Measurements from ENCODE around the gene KCP. TPM values are rescaled to one million over a fixed set of nuclear protein-coding genes. Genes with fewer than 3 reads are reported as not detected.

Gene KCP
- total and polyA plus RNA-seq, 3 experiments from 2014 or later: 0.84 to 1.1 TPM; not detected in 1

- Histone ChIP-seq H3K4me1 (ENCODE audit: insufficient read depth, low read length) (no peaks in the 10 kb centered on the region), H3K36me3 (ENCODE audit: insufficient read depth, low read length) (no peaks in the 10 kb centered on the region), H3K4me3 (ENCODE audit: low read length) (no peak overlapping the region), H3K27ac (ENCODE audit: low read depth, low read length) (no peak overlapping the region), H3K27me3 (ENCODE audit: insufficient read depth, low read length, poor library complexity, severe bottlenecking) (no peaks in the 10 kb centered on the region), H3K9me3 (ENCODE audit: low read length) (no peaks in the 10 kb centered on the region)
- no peaks in the 10 kb centered on the region for H3K4me1 Mint-ChIP-seq
- H3K27ac Mint-ChIP-seq: no peak overlapping the region
- no peak for DNase-seq
- H3K27me3 Mint-ChIP-seq: peaks cover 3 to 18% of the 10 kb centered on the region in 2 donors
- H3K9me3 Mint-ChIP-seq: peaks cover 0 to 2% (median 2%) of the 10 kb centered on the region in 5 donors
- peaks cover 0 to 2% (median 0%) of the 10 kb centered on the region in 3 donors for H3K36me3 Mint-ChIP-seq
- ChIA-PET CTCF (interaction anchor here (1.3 kb wide), 1 partner anchor 191 kb away, joined by 4 read pairs; no protein-coding TSS in a partner anchor), POLR2A (no interaction called here)
- no peak overlapping the region for H3K4me3 Mint-ChIP-seq
Observed at GRCh38 chr7:128900237-128900636, 10.3 kb downstream of the KCP start.

- no peak overlapping the region for H3K27ac ChIP-seq (ENCODE audit: low read depth, low read length)
- Mint-ChIP-seq H3K9me3 (peaks cover 0 to 2% (median 2%) of the 10 kb centered on the region in 5 donors), H3K27ac (no peak overlapping the region), H3K4me3 (no peak overlapping the region), H3K27me3 (peaks cover 0 to 13% of the 10 kb centered on the region in 2 donors), H3K36me3 (peaks cover 0 to 2% (median 0%) of the 10 kb centered on the region in 3 donors), H3K4me1 (no peaks in the 10 kb centered on the region)
- no peaks in the 10 kb centered on the region for H3K27me3 ChIP-seq (ENCODE audit: insufficient read depth, low read length, poor library complexity, severe bottlenecking)
- DNase-seq: no peak
- no peaks in the 10 kb centered on the region for H3K4me1 ChIP-seq (ENCODE audit: insufficient read depth, low read length)
- H3K36me3 ChIP-seq (ENCODE audit: insufficient read depth, low read length): no peaks in the 10 kb centered on the region
- ChIA-PET CTCF (no interaction called here), POLR2A (no interaction called here)
- H3K4me3 ChIP-seq (ENCODE audit: low read length): no peak overlapping the region
- no peaks in the 10 kb centered on the region for H3K9me3 ChIP-seq (ENCODE audit: low read length)
Observed at GRCh38 chr7:128899392-128899791, 11.1 kb downstream of the KCP start.

GRCh38 chr7:128895320-128895719 lies 15.2 kb downstream of the KCP start:
- peaks cover 0 to 2% (median 2%) of the 10 kb centered on the region in 5 donors for H3K9me3 Mint-ChIP-seq
- CTCF ChIA-PET: no interaction called here
- DNase-seq: peak in 1 of 5 donors; percentile 7

GRCh38 chr7:128894101-128894440 lies 16.4 kb downstream of the KCP start:
- H3K36me3 Mint-ChIP-seq: peaks cover 0 to 2% (median 0%) of the 10 kb centered on the region in 3 donors
- no peak overlapping the region for H3K4me3 ChIP-seq (ENCODE audit: low read length)
- H3K27me3 ChIP-seq (ENCODE audit: insufficient read depth, low read length, poor library complexity, severe bottlenecking): no peaks in the 10 kb centered on the region
- no peak overlapping the region for H3K4me3 Mint-ChIP-seq
- CTCF ChIA-PET: no interaction called here
- peaks cover 5 to 14% of the 10 kb centered on the region in 2 donors for H3K27me3 Mint-ChIP-seq
- H3K9me3 ChIP-seq (ENCODE audit: low read length): no peaks in the 10 kb centered on the region
- no peak overlapping the region for H3K27ac ChIP-seq (ENCODE audit: low read depth, low read length)
- H3K36me3 ChIP-seq (ENCODE audit: insufficient read depth, low read length): no peaks in the 10 kb centered on the region
- peak in 1 of 5 donors; percentile 26 for DNase-seq
- peaks cover 0 to 2% (median 2%) of the 10 kb centered on the region in 5 donors for H3K9me3 Mint-ChIP-seq
- H3K4me1 ChIP-seq (ENCODE audit: insufficient read depth, low read length): no peaks in the 10 kb centered on the region
- POLR2A ChIA-PET: no interaction called here
- H3K27ac Mint-ChIP-seq: no peak overlapping the region
- H3K4me1 Mint-ChIP-seq: peaks cover 3 to 4% (median 3%) of the 10 kb centered on the region in 3 donors

More at GRCh38 chr7:128895320-128895719, 15.2 kb downstream of the KCP start:
- Mint-ChIP-seq H3K27me3 (peaks cover 0 to 4% of the 10 kb centered on the region in 2 donors), H3K27ac (peak overlapping the region in 1 of 8 donors; percentile 32), H3K36me3 (peaks cover 0 to 2% (median 0%) of the 10 kb centered on the region in 3 donors), H3K4me3 (no peak overlapping the region), H3K4me1 (peaks cover 0 to 3% (median 0%) of the 10 kb centered on the region in 3 donors)
- Histone ChIP-seq H3K9me3 (ENCODE audit: low read length) (no peaks in the 10 kb centered on the region), H3K27me3 (ENCODE audit: insufficient read depth, low read length, poor library complexity, severe bottlenecking) (no peaks in the 10 kb centered on the region), H3K27ac (ENCODE audit: low read depth, low read length) (no peak overlapping the region), H3K4me3 (ENCODE audit: low read length) (no peak overlapping the region), H3K4me1 (ENCODE audit: insufficient read depth, low read length) (no peaks in the 10 kb centered on the region), H3K36me3 (ENCODE audit: insufficient read depth, low read length) (no peaks in the 10 kb centered on the region)
- POLR2A ChIA-PET: no interaction called here

- H3K9me3 Mint-ChIP-seq: peaks cover 0 to 2% (median under 1%) of the 10 kb centered on the region in 5 donors
- Histone ChIP-seq H3K4me3 (ENCODE audit: low read length) (no peak overlapping the region), H3K27me3 (ENCODE audit: insufficient read depth, low read length, poor library complexity, severe bottlenecking) (peaks cover under 1% of the 10 kb centered on the region), H3K9me3 (ENCODE audit: low read length) (no peaks in the 10 kb centered on the region), H3K4me1 (ENCODE audit: insufficient read depth, low read length) (no peaks in the 10 kb centered on the region), H3K27ac (ENCODE audit: low read depth, low read length) (no peak overlapping the region), H3K36me3 (ENCODE audit: insufficient read depth, low read length) (no peaks in the 10 kb centered on the region)
- ChIA-PET CTCF (no interaction called here), POLR2A (no interaction called here)
- peak in 1 of 5 donors; percentile 33 for DNase-seq
- H3K27ac Mint-ChIP-seq: no peak overlapping the region
- peaks cover 3 to 4% (median 3%) of the 10 kb centered on the region in 3 donors for H3K4me1 Mint-ChIP-seq
- H3K27me3 Mint-ChIP-seq: peaks cover 5 to 14% of the 10 kb centered on the region in 2 donors
- peak overlapping the region in 1 of 7 donors; percentile 44 for H3K4me3 Mint-ChIP-seq
- H3K36me3 Mint-ChIP-seq: peaks cover 0 to 2% (median 0%) of the 10 kb centered on the region in 3 donors
Observed at GRCh38 chr7:128893251-128894100, 17.0 kb downstream of the KCP start.

GRCh38 chr7:128892521-128893250 lies 17.8 kb downstream of the KCP start:
- peak in 1 of 5 donors; percentile 43 for DNase-seq
- H3K27ac Mint-ChIP-seq: no peak overlapping the region
- H3K27me3 Mint-ChIP-seq: peaks cover 5 to 14% of the 10 kb centered on the region in 2 donors
- Histone ChIP-seq H3K9me3 (ENCODE audit: low read length) (no peaks in the 10 kb centered on the region), H3K4me1 (ENCODE audit: insufficient read depth, low read length) (no peaks in the 10 kb centered on the region), H3K27me3 (ENCODE audit: insufficient read depth, low read length, poor library complexity, severe bottlenecking) (peaks cover 7% of the 10 kb centered on the region), H3K4me3 (ENCODE audit: low read length) (no peak overlapping the region), H3K27ac (ENCODE audit: low read depth, low read length) (no peak overlapping the region), H3K36me3 (ENCODE audit: insufficient read depth, low read length) (no peaks in the 10 kb centered on the region)
- ChIA-PET CTCF (no interaction called here), POLR2A (no interaction called here)
- H3K9me3 Mint-ChIP-seq: no peaks in the 10 kb centered on the region
- H3K36me3 Mint-ChIP-seq: peaks cover 0 to 2% (median 0%) of the 10 kb centered on the region in 3 donors
- H3K4me3 Mint-ChIP-seq: peak overlapping the region in 1 of 7 donors; percentile 44
- peaks cover 3 to 4% (median 3%) of the 10 kb centered on the region in 3 donors for H3K4me1 Mint-ChIP-seq

- no peaks in the 10 kb centered on the region for H3K4me1 ChIP-seq (ENCODE audit: insufficient read depth, low read length)
- no peaks in the 10 kb centered on the region for H3K36me3 ChIP-seq (ENCODE audit: insufficient read depth, low read length)
- Mint-ChIP-seq H3K4me3 (peak overlapping the region in 3 of 7 donors; percentile 27 to 38 (median 27)), H3K9me3 (no peaks in the 10 kb centered on the region), H3K27ac (peak overlapping the region in 1 of 8 donors; percentile 35), H3K4me1 (peaks cover 3 to 4% (median 3%) of the 10 kb centered on the region in 3 donors), H3K36me3 (peaks cover 0 to 2% (median 0%) of the 10 kb centered on the region in 3 donors), H3K27me3 (peaks cover 5 to 14% of the 10 kb centered on the region in 2 donors)
- H3K4me3 ChIP-seq (ENCODE audit: low read length): no peak overlapping the region
- peaks cover 7% of the 10 kb centered on the region for H3K27me3 ChIP-seq (ENCODE audit: insufficient read depth, low read length, poor library complexity, severe bottlenecking)
- ChIA-PET CTCF (no interaction called here), POLR2A (no interaction called here)
- no peaks in the 10 kb centered on the region for H3K9me3 ChIP-seq (ENCODE audit: low read length)
- H3K27ac ChIP-seq (ENCODE audit: low read depth, low read length): no peak overlapping the region
- DNase-seq: peak in 1 of 5 donors; percentile 17
Observed at GRCh38 chr7:128891942-128892269, 18.6 kb downstream of the KCP start.

Measured in CD8-positive, alpha-beta memory T cell (primary cell).